Measurements from ENCODE around the gene RAB10. TPM values are rescaled to one million over a fixed set of nuclear protein-coding genes. Genes with fewer than 3 reads are reported as not detected.
"Not testable (repeated sequence)": the region's sequence is repeated elsewhere in the genome, so short reads cannot be mapped to it uniquely, and the experiment has no call there.

RAB10 gene
- total RNA-seq, 2 experiments from 2014 or later = 13.5 to 13.8 TPM

- no peaks in the 10 kb centered on the region for H3K9me3 ChIP-seq (ENCODE audit: control insufficient read depth in 1 of 2, insufficient read depth in 1 of 2, low read length in 2 of 2)
- no peak overlapping the region for H3K27ac ChIP-seq (ENCODE audit: low read depth in 1 of 2, low read length in 2 of 2)
- H3K36me3 Mint-ChIP-seq (ENCODE audit: low read depth) = no peaks in the 10 kb centered on the region
- no peaks in the 10 kb centered on the region for H3K4me1 Mint-ChIP-seq (ENCODE audit: low read depth)
- H3K27me3 ChIP-seq (ENCODE audit: control insufficient read depth in 1 of 2, insufficient read depth in 2 of 2, low read length in 2 of 2) = no peaks in the 10 kb centered on the region
- H3K36me3 ChIP-seq (ENCODE audit: insufficient read depth, low read length) = no peaks in the 10 kb centered on the region
- intact Hi-C loops (cut with DNase I, micrococcal nuclease) = no loop called here
- H3K4me1 ChIP-seq (ENCODE audit: insufficient read depth, low read length) = no peaks in the 10 kb centered on the region
- no peak overlapping the region for H3K4me3 Mint-ChIP-seq
- H3K27ac Mint-ChIP-seq = no peak overlapping the region
- H3K4me3 ChIP-seq (ENCODE audit: low read length) = no peak overlapping the region
- POLR2A ChIA-PET = interaction anchor here (1.9 kb wide), 1 partner anchor 19 kb away, joined by 6 read pairs; no protein-coding TSS in a partner anchor
- no peaks in the 10 kb centered on the region for H3K9me3 Mint-ChIP-seq
- DNase-seq (no peak), ATAC-seq (ENCODE audit: poor library complexity) (no peak)
- TF ChIP-seq CTCF (IDR thresholded peaks at IDR 0.05) = no peak
- peaks cover 7% of the 10 kb centered on the region for H3K27me3 Mint-ChIP-seq
- CTCF ChIA-PET = interaction anchor here (0.6 kb wide), 1 partner anchor 78 kb away, joined by 3 read pairs; no protein-coding TSS in a partner anchor
Measured at GRCh38 chr2:26165403-26165802, 131.5 kb downstream of the RAB10 start.

GRCh38 chr2:26166541-26166940, 132.7 kb downstream of the RAB10 start:
- H3K27ac ChIP-seq (ENCODE audit: low read depth in 1 of 2, low read length in 2 of 2); H3K4me3 Mint-ChIP-seq; H3K36me3 Mint-ChIP-seq (ENCODE audit: low read depth); intact Hi-C loops (cut with DNase I, micrococcal nuclease); H3K4me3 ChIP-seq (ENCODE audit: low read length); H3K27me3 ChIP-seq (ENCODE audit: control insufficient read depth in 1 of 2, insufficient read depth in 2 of 2, low read length in 2 of 2); H3K4me1 Mint-ChIP-seq (ENCODE audit: low read depth); POLR2A ChIA-PET; H3K9me3 ChIP-seq (ENCODE audit: control insufficient read depth in 1 of 2, insufficient read depth in 1 of 2, low read length in 2 of 2); H3K36me3 ChIP-seq (ENCODE audit: insufficient read depth, low read length); H3K4me1 ChIP-seq (ENCODE audit: insufficient read depth, low read length); H3K27ac Mint-ChIP-seq; ATAC-seq (ENCODE audit: poor library complexity); H3K9me3 Mint-ChIP-seq: not testable (repeated sequence)
- CTCF ChIA-PET = interaction anchor here (0.6 kb wide), 1 partner anchor 91 kb away, joined by 4 read pairs; no protein-coding TSS in a partner anchor
- DNase-seq = peak in 2 of 14 experiments; percentile 4 to 11
- H3K27me3 Mint-ChIP-seq = peaks cover 13% of the 10 kb centered on the region

- H3K27ac ChIP-seq (ENCODE audit: low read depth in 1 of 2, low read length in 2 of 2) = no peak overlapping the region
- no peak for DNase-seq
- H3K9me3 ChIP-seq (ENCODE audit: control insufficient read depth in 1 of 2, insufficient read depth in 1 of 2, low read length in 2 of 2) = peaks cover 0 to 17% of the 10 kb centered on the region in 2 experiments
- Mint-ChIP-seq H3K27me3 (peaks cover 22% of the 10 kb centered on the region), H3K27ac (no peak overlapping the region), H3K4me1 (ENCODE audit: low read depth) (peaks cover 10% of the 10 kb centered on the region), H3K9me3 (no peaks in the 10 kb centered on the region), H3K36me3 (ENCODE audit: low read depth) (no peaks in the 10 kb centered on the region), H3K4me3 (no peak overlapping the region)
- intact Hi-C loops (cut with DNase I, micrococcal nuclease) = no loop called here
- no peaks in the 10 kb centered on the region for H3K36me3 ChIP-seq (ENCODE audit: insufficient read depth, low read length)
- POLR2A ChIA-PET = no interaction called here
- peaks cover 8 to 17% of the 10 kb centered on the region in 2 experiments for H3K27me3 ChIP-seq (ENCODE audit: control insufficient read depth in 1 of 2, insufficient read depth in 2 of 2, low read length in 2 of 2)
- peaks cover 14% of the 10 kb centered on the region for H3K4me1 ChIP-seq (ENCODE audit: insufficient read depth, low read length)
- no peak for TF ChIP-seq CTCF (IDR thresholded peaks at IDR 0.05)
- no peak overlapping the region for H3K4me3 ChIP-seq (ENCODE audit: low read length)
- no peak for ATAC-seq (ENCODE audit: poor library complexity)
- CTCF ChIA-PET = interaction anchor here (1.9 kb wide), 1 partner anchor 16 kb away, joined by 4 read pairs; no protein-coding TSS in a partner anchor
Measured at GRCh38 chr2:26168785-26169184, 134.9 kb downstream of the RAB10 start.

- ATAC-seq (ENCODE audit: poor library complexity) = no peak
- ChIA-PET POLR2A (no interaction called here), CTCF (interaction anchor here (1.9 kb wide), 1 partner anchor 15 kb away, joined by 4 read pairs; no protein-coding TSS in a partner anchor)
- peaks cover 24% of the 10 kb centered on the region for H3K27me3 Mint-ChIP-seq
- no peak for DNase-seq
- H3K9me3 ChIP-seq (ENCODE audit: control insufficient read depth in 1 of 2, insufficient read depth in 1 of 2, low read length in 2 of 2) = peaks cover 0 to 22% of the 10 kb centered on the region in 2 experiments
- H3K4me3 Mint-ChIP-seq = no peak overlapping the region
- no peaks in the 10 kb centered on the region for H3K9me3 Mint-ChIP-seq
- no peaks in the 10 kb centered on the region for H3K36me3 ChIP-seq (ENCODE audit: insufficient read depth, low read length)
- H3K4me1 Mint-ChIP-seq (ENCODE audit: low read depth) = peaks cover 12% of the 10 kb centered on the region
- H3K27me3 ChIP-seq (ENCODE audit: control insufficient read depth in 1 of 2, insufficient read depth in 2 of 2, low read length in 2 of 2) = peaks cover 13 to 22% of the 10 kb centered on the region in 2 experiments
- no peak for TF ChIP-seq CTCF (IDR thresholded peaks at IDR 0.05)
- no peak overlapping the region for H3K4me3 ChIP-seq (ENCODE audit: low read length)
- no peaks in the 10 kb centered on the region for H3K36me3 Mint-ChIP-seq (ENCODE audit: low read depth)
- H3K27ac ChIP-seq (ENCODE audit: low read depth in 1 of 2, low read length in 2 of 2) = no peak overlapping the region
- intact Hi-C loops (cut with DNase I, micrococcal nuclease) = no loop called here
- H3K27ac Mint-ChIP-seq = no peak overlapping the region
- peaks cover 19% of the 10 kb centered on the region for H3K4me1 ChIP-seq (ENCODE audit: insufficient read depth, low read length)
Measured at GRCh38 chr2:26169226-26169625, 135.3 kb downstream of the RAB10 start.
